SK-N-SH (cell line): ENCODE measurements around the gene SCO1. TPM values are rescaled to one million over a fixed set of nuclear protein-coding genes. Genes with fewer than 3 reads are reported as not detected.

Source experiments
- CTCF ChIA-PET: fragments of 300-600, 350-600 bp; formaldehyde crosslinking; extraction: SDS; loops from one replicate; lab custom pipeline; 2021; lab: Yijun Ruan, JAX
- POLR2A ChIA-PET: fragments of 350-600 bp; sonication (Branson Sonifier 250); formaldehyde crosslinking; extraction: SDS; loops from one replicate; lab custom pipeline; 2020; ENCODE audit warnings: antibody characterized with exemption, inconsistent platforms; lab: Yijun Ruan, JAX
- DNase-seq: peaks from one replicate; pipeline ENCODE4 v3.0.0; 2012
- H2AFZ ChIP-seq: fragments of 200-600 bp; sonication (generic); 2 replicates; pipeline ENCODE4 v1.8.1; 2016; ENCODE audit warnings: antibody characterized with exemption, mild to moderate bottlenecking, low read depth
- H3F3A ChIP-seq: fragments of 200-600 bp; sonication (generic); replicated peaks from 2 replicates; pipeline ENCODE3; 2016; ENCODE audit warnings: antibody characterized with exemption, mild to moderate bottlenecking; ENCODE audit not compliant: insufficient read depth
- H3K27ac ChIP-seq, 2 experiments: fragments of 200-500 bp in 1 of 2; fragments of 200-600 bp in 1 of 2; sonication (Bioruptor generic) in 1 of 2; sonication (generic), shearing (Covaris generic) in 1 of 2; 2 replicates each; pipeline versions ENCODE4 v1.5.1 to v1.6.1; 2014 to 2016; ENCODE audit warnings: low read depth in 2 of 2, inconsistent platforms in 1 of 2, low read length in 1 of 2, mild to moderate bottlenecking in 1 of 2, mixed read lengths in 1 of 2
- H3K27me3 ChIP-seq: fragments of 200-600 bp; sonication (generic), shearing (Covaris generic); 2 replicates; pipeline ENCODE4 v1.6.1; 2016; ENCODE audit warnings: mixed run types; ENCODE audit not compliant: insufficient read depth
- H3K36me3 ChIP-seq, 2 experiments: fragments of 200-500 bp in 1 of 2; fragments of 200-600 bp in 1 of 2; sonication (Bioruptor generic) in 1 of 2; sonication (generic) in 1 of 2; replicated peaks in 1 of 2; 2 replicates each; pipeline versions ENCODE3 to v1.5.1; 2014 to 2016; ENCODE audit warnings: low read length in 1 of 2, mild to moderate bottlenecking in 1 of 2; ENCODE audit not compliant: insufficient read depth in 2 of 2, control insufficient read depth in 1 of 2
- H3K4me1 ChIP-seq, 2 experiments: fragments of 200-500 bp in 1 of 2; fragments of 200-600 bp in 1 of 2; sonication (Bioruptor generic) in 1 of 2; sonication (generic), shearing (Covaris generic) in 1 of 2; 2 replicates each; pipeline versions ENCODE4 v1.5.1 to v1.6.1; 2014 to 2016; ENCODE audit warnings: low read depth in 1 of 2, low read length in 1 of 2, mixed run types in 1 of 2; ENCODE audit not compliant: insufficient read depth in 2 of 2, control insufficient read depth in 1 of 2
- H3K4me2 ChIP-seq: fragments of 200-600 bp; sonication (generic), shearing (Covaris generic); 2 replicates; pipeline ENCODE4 v1.6.1; 2017; ENCODE audit warnings: mixed run types
- H3K4me3 ChIP-seq, 2 experiments: fragments of 200-500 bp in 1 of 2; fragments of 200-600 bp in 1 of 2; sonication (Bioruptor generic) in 1 of 2; sonication (generic), shearing (Covaris generic) in 1 of 2; 2 replicates each; pipeline versions ENCODE4 v1.5.1 to v1.8.1; 2014 to 2016; ENCODE audit warnings: low read depth in 2 of 2, inconsistent platforms in 1 of 2, low read length in 1 of 2, mild to moderate bottlenecking in 1 of 2, mixed read lengths in 1 of 2, moderate library complexity in 1 of 2
- H3K79me2 ChIP-seq: fragments of 200-600 bp; sonication (generic); 2 replicates; pipeline ENCODE4 v1.8.1; 2017; ENCODE audit warnings: mild to moderate bottlenecking; ENCODE audit not compliant: insufficient read depth
- H3K9ac ChIP-seq: fragments of 200-600 bp; sonication (generic); 2 replicates; pipeline ENCODE4 v1.6.1; 2017; ENCODE audit warnings: mixed run types
- H3K9me2 ChIP-seq: fragments of 200-600 bp; sonication (generic); 2 replicates; pipeline ENCODE4 v1.6.1; 2017; ENCODE audit warnings: mixed run types
- H3K9me3 ChIP-seq: fragments of 200-600 bp; sonication (generic); 2 replicates; pipeline ENCODE4 v1.6.1; 2017; ENCODE audit warnings: mixed run types, mild to moderate bottlenecking, moderate library complexity
- H4K20me1 ChIP-seq: fragments of 200-600 bp; sonication (generic); 2 replicates; pipeline ENCODE4 v1.6.1; 2017; ENCODE audit warnings: mild to moderate bottlenecking, mixed run types; ENCODE audit not compliant: insufficient read depth
- FOSL2 ChIP-seq: IDR thresholded peaks from 2 replicates; pipeline ENCODE4 v1.4.0; 2012; ENCODE audit warnings: low read depth, mild to moderate bottlenecking, moderate library complexity, borderline replicate concordance
- FOXJ3 ChIP-seq: sonication (generic); formaldehyde crosslinking; IDR thresholded peaks from 2 replicates; pipeline ENCODE4 v1.5.1; 2020; ENCODE audit warnings: mild to moderate bottlenecking, missing genetic modification reagents
- FOXM1 ChIP-seq: IDR thresholded peaks from 2 replicates; pipeline ENCODE4 v1.4.0; 2012; ENCODE audit warnings: low read depth, mild to moderate bottlenecking
- GABPA ChIP-seq: IDR thresholded peaks from 2 replicates; pipeline ENCODE4 v1.4.0; 2012; ENCODE audit warnings: low read depth, mild to moderate bottlenecking
- GATA2 ChIP-seq: sonication (generic); formaldehyde crosslinking; IDR thresholded peaks from 2 replicates; pipeline ENCODE4 v1.5.0; 2020; ENCODE audit warnings: mild to moderate bottlenecking, missing genetic modification reagents
- IRF3 ChIP-seq: fragments of 150-350 bp; IDR thresholded peaks from 2 replicates; pipeline ENCODE4 v1.6.1; 2016; ENCODE audit warnings: mild to moderate bottlenecking, low read depth, low read length
- JUND ChIP-seq: IDR thresholded peaks from 2 replicates; pipeline ENCODE4 v1.4.0; 2012
- NFIC ChIP-seq: IDR thresholded peaks from 2 replicates; pipeline ENCODE4 v1.4.0; 2012; ENCODE audit warnings: borderline replicate concordance
- NRF1 ChIP-seq: IDR thresholded peaks from 2 replicates; pipeline ENCODE4 v1.6.1; 2012; ENCODE audit warnings: low read depth, mild to moderate bottlenecking, low read length
- POLR2AphosphoS5 ChIP-seq: IDR thresholded peaks from 2 replicates; pipeline ENCODE4 v1.6.1; 2012; ENCODE audit warnings: low read depth, low read length
- RAD21 ChIP-seq: IDR thresholded peaks from 2 replicates; pipeline ENCODE4 v1.6.1; 2012; ENCODE audit warnings: mild to moderate bottlenecking, low read length
- RCOR1 ChIP-seq: fragments of 150-350 bp; IDR thresholded peaks from 2 replicates; pipeline ENCODE4 v1.6.1; 2017; ENCODE audit warnings: antibody characterized with exemption, low read length
- RFX5 ChIP-seq: IDR thresholded peaks from 2 replicates; pipeline ENCODE4 v1.6.1; 2012; ENCODE audit warnings: mild to moderate bottlenecking, improper control_type of control experiment, low read length
- RXRA ChIP-seq: IDR thresholded peaks from 2 replicates; pipeline ENCODE4 v1.4.0; 2012; ENCODE audit warnings: low read depth, mild to moderate bottlenecking, borderline replicate concordance
- SIN3A ChIP-seq: IDR thresholded peaks from 2 replicates; pipeline ENCODE4 v1.6.1; 2012; ENCODE audit warnings: low read depth, mild to moderate bottlenecking, low read length, moderate library complexity, borderline replicate concordance
- SMC3 ChIP-seq: IDR thresholded peaks from 2 replicates; pipeline ENCODE4 v1.6.1; 2012; ENCODE audit warnings: low read depth, low read length, improper control_type of control experiment
- TCF12 ChIP-seq: IDR thresholded peaks from 2 replicates; pipeline ENCODE4 v1.4.0; 2012
- TEAD4 ChIP-seq: IDR thresholded peaks from 2 replicates; pipeline ENCODE4 v1.4.0; 2012; ENCODE audit warnings: mild to moderate bottlenecking, borderline replicate concordance; ENCODE audit not compliant: insufficient read depth
- USF2 ChIP-seq: fragments of 150-350 bp; IDR thresholded peaks from 2 replicates; pipeline ENCODE4 v1.6.1; 2017; ENCODE audit warnings: antibody characterized with exemption, low read length, low read depth, borderline replicate concordance
- YY1 ChIP-seq: IDR thresholded peaks from 2 replicates; pipeline ENCODE4 v1.4.0; 2012; ENCODE audit warnings: low read depth, mild to moderate bottlenecking
- WGBS: methylation state at CpG from one replicate; pipeline ENCODE4 v1.1.6; 2017; ENCODE audit warnings: low lambda C conversion rate; 5-methylcytosine and 5-hydroxymethylcytosine counted together
- polyA plus RNA-seq, 3 experiments: library from polyadenylated mRNA; depleted of rRNA; stranded (reverse); fragments of >200 nt; gene quantifications; 2 replicates each; pipeline ENCODE4 v1.2.3, GENCODE V29; 2012
- TF ChIP-seq, protein P1 (sequence below): IDR thresholded peaks from 2 replicates; pipeline ENCODE4; 2012
- TF ChIP-seq, protein P2 (sequence below): IDR thresholded peaks from 2 replicates; pipeline ENCODE4 v1.4.0; 2012; ENCODE audit warnings: low read depth, borderline replicate concordance
- TF ChIP-seq, protein P3 (sequence below): IDR thresholded peaks from 2 replicates; pipeline ENCODE4 v1.4.0; 2012; ENCODE audit warnings: low read depth

Gene SCO1
- polyA plus RNA-seq, 1 of the 3 experiments (the other 2 are of a cell fraction), result 28.6 TPM

- H3F3A ChIP-seq, result no peaks in the 10 kb centered on the region
- 72% methylated on average over 6 of the region's 6 CpGs for WGBS
- H3K9me3 ChIP-seq, result no peaks in the 10 kb centered on the region
- no peak overlapping the region for H3K27ac ChIP-seq
- H3K4me2 ChIP-seq, result no peak overlapping the region
- H3K36me3 ChIP-seq, result no peaks in the 10 kb centered on the region
- POLR2A ChIA-PET, result no interaction called here
- no peaks in the 10 kb centered on the region for H3K9me2 ChIP-seq
- H3K9ac ChIP-seq, result no peak overlapping the region
- no peaks in the 10 kb centered on the region for H3K79me2 ChIP-seq
- H2AFZ ChIP-seq, result no peak overlapping the region
- peaks cover 0 to 22% of the 10 kb centered on the region in 2 experiments; a peak in 1 of 4 replicates for H3K4me1 ChIP-seq
- no peaks in the 10 kb centered on the region; the same call in 1 of the 2 replicates for H3K27me3 ChIP-seq
- no peak for TF ChIP-seq FOXM1
- no peak for TF ChIP-seq NFIC
- TF ChIP-seq FOXJ3, result no peak
- no peak for TF ChIP-seq RCOR1
- no peak for TF ChIP-seq RAD21
- no peak for TF ChIP-seq USF2
- TF ChIP-seq GABPA, result no peak
- TF ChIP-seq, protein P1, sequence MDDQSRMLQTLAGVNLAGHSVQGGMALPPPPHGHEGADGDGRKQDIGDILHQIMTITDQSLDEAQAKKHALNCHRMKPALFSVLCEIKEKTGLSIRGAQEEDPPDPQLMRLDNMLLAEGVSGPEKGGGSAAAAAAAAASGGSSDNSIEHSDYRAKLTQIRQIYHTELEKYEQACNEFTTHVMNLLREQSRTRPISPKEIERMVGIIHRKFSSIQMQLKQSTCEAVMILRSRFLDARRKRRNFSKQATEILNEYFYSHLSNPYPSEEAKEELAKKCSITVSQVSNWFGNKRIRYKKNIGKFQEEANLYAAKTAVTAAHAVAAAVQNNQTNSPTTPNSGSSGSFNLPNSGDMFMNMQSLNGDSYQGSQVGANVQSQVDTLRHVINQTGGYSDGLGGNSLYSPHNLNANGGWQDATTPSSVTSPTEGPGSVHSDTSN, result no peak
- TF ChIP-seq TEAD4, result no peak
- TF ChIP-seq YY1, result no peak
- no peak for TF ChIP-seq SMC3
- TF ChIP-seq, all 33 proteins: peak for 0
- no peak for DNase-seq
- no peaks in the 10 kb centered on the region for H4K20me1 ChIP-seq
- H3K4me3 ChIP-seq, result no peak overlapping the region
- CTCF ChIA-PET, result interaction anchor here (8.5 kb wide), 1 partner anchor 103 kb away, joined by 165 read pairs; no protein-coding TSS in a partner anchor
Observed at GRCh38 chr17:10742431-10742830, 45.1 kb upstream of the SCO1 start.

- ChIA-PET CTCF (interaction anchor here (1.4 to 8.5 kb wide), 2 partner anchors 95 to 104 kb away, joined by 4 to 165 read pairs; no protein-coding TSS in a partner anchor), POLR2A (no interaction called here)
- H3K79me2 ChIP-seq, result no peaks in the 10 kb centered on the region
- no peak for TF ChIP-seq RAD21
- no peak for TF ChIP-seq YY1
- no peak for TF ChIP-seq USF2
- TF ChIP-seq RFX5, result no peak
- no peak for TF ChIP-seq FOSL2
- no peak for TF ChIP-seq IRF3
- no peak for TF ChIP-seq SMC3
- no peak for TF ChIP-seq TCF12
- TF ChIP-seq RXRA, result no peak
- TF ChIP-seq, protein P2, sequence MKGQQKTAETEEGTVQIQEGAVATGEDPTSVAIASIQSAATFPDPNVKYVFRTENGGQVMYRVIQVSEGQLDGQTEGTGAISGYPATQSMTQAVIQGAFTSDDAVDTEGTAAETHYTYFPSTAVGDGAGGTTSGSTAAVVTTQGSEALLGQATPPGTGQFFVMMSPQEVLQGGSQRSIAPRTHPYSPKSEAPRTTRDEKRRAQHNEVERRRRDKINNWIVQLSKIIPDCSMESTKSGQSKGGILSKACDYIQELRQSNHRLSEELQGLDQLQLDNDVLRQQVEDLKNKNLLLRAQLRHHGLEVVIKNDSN, result no peak
- TF ChIP-seq NRF1, result no peak
- no peak for TF ChIP-seq SIN3A
- TF ChIP-seq, protein P3, sequence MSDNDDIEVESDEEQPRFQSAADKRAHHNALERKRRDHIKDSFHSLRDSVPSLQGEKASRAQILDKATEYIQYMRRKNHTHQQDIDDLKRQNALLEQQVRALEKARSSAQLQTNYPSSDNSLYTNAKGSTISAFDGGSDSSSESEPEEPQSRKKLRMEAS, result no peak
- TF ChIP-seq JUND, result no peak
- TF ChIP-seq GATA2, result no peak
- TF ChIP-seq POLR2AphosphoS5, result no peak
Observed at GRCh38 chr17:10741416-10742135, 44.2 kb upstream of the SCO1 start.

More at GRCh38 chr17:10741416-10742135, 44.2 kb upstream of the SCO1 start:
- Histone ChIP-seq H3F3A (no peaks in the 10 kb centered on the region), H2AFZ (no peak overlapping the region), H3K27ac (no peak overlapping the region), H3K36me3 (no peaks in the 10 kb centered on the region), H3K9me2 (no peaks in the 10 kb centered on the region), H3K9me3 (no peaks in the 10 kb centered on the region), H3K4me1 (peaks cover 0 to 19% of the 10 kb centered on the region in 2 experiments; a peak in 1 of 4 replicates), H4K20me1 (no peaks in the 10 kb centered on the region), H3K4me3 (no peak overlapping the region), H3K27me3 (no peaks in the 10 kb centered on the region; the same call in 1 of the 2 replicates), H3K9ac (no peak overlapping the region), H3K4me2 (no peak overlapping the region)
- whole genome bisulfite sequencing, result 61% methylated on average over 10 of the region's 10 CpGs
- no peak for DNase-seq
